CD4-positive, alpha-beta T cell treated with Interferon gamma for 1 hour (primary cell): ENCODE measurements around the gene FOXB1.

ENCODE experiments used
- DNase-seq: peaks from one replicate; pipeline ENCODE4 v3.0.0-alpha.2; 2020

Gene FOXB1

DNA sequence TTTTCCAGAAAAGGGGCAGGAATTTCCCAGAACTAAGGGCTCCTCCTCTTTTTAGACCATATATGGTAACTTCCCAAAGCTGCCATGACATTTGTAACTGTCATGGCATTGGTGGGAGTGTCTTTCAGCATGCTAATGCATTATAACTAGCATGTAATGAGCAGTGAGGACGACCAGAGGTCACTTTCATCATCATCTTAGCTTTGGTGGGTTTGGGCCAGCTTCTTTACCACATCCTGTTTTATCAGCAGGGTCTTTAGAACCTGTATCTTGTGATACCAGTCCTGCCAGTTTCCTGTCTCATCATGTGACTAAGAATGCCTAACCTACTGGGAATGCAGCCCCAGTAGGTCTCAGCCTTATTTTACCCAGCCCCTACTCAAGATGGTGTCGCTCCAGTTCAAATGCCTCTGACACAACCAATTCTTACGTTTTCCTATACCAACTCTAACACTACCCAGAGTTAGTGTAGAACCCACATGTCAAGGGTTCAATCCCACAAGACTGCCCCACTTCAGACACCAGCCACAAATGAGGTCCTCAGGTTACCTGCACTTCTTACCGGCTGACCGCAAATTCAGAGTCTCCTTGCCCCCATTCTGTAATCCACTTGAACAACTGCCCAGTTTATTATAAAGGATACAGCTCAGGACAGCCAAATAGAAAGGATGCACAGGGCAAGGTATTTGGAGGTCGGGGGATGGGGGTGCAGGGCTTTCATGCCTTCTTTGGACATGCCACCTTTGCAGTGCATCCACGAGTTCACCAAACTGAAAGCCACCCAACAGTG, 17.7 kb downstream of the FOXB1 start:
- DNase-seq, result no peak

DNA sequence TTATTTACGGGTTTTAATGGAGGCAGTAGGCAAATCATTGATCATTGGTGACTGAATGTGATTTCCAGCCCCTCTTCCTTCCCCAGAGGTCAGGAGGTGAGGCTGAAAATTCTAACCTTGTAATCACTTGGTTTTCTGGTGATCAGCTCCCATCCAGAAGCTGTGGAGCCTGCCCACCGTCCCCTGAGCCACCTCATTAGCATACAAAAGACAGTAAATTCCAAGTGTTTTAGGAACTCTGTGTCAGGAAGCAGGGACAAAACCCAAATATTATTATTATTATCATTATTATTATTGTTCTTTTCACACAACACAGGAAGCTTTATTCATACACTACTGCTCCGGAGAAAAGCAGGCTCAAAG, 18.2 kb downstream of the FOXB1 start:
- DNase-seq, result no peak

DNA sequence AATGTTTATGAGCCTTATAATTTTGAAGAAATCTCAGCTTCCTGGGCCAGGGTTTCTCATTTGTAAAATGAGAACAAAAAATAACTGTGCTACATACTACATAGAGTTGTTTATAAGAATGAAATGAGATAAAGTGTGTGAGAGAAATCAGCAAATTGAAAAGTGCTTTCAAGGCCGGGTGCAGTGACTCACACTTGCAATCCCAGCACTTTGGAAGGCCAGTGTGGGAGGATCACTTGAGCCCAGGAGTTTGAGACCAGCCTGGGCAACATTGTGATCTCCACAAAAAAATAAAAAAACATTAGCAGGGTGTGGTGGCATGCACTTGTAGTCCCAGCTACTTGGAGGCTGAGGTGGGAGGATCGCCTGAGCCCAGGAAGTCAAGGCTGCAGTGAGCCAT, 22.4 kb downstream of the FOXB1 start:
- no peak for DNase-seq

DNA sequence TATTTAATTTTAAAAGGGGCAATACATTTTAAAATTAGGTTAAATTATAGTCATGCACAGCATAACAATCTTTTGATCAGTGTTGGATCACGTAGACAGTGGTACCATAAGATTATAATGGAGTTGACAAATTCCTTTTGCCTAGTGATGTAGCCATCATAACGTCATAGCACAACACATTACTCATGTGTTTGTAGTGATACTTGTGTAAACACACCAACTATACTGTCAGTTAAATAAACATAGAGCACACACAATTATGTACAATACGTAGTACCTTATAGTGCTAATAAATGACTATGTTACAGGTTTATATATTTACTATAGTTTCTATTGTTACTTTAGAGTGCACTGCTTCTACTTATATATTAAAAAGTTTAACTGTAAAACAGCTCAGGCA, 31.2 kb downstream of the FOXB1 start:
- DNase-seq, result no peak

DNA sequence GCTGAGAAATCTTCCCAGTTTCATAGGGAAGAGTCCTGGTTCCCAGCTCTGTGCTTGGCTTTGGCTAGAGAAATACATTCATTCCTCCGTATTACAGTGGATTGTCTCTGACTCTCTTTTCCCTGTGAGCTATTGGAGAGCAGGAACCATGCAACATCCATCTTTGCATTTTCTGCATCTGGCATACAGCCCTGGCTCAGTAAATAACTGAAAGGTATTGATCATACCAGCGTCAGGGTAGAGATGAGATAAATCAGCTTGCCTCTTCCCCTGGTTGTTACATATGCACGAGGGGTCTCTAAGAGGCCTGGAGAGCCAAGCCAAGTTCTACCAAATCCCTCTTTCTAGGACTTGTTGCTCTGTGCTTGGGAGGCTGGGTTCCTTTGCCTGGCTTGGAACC, 35.2 kb downstream of the FOXB1 start:
- no peak for DNase-seq

DNA sequence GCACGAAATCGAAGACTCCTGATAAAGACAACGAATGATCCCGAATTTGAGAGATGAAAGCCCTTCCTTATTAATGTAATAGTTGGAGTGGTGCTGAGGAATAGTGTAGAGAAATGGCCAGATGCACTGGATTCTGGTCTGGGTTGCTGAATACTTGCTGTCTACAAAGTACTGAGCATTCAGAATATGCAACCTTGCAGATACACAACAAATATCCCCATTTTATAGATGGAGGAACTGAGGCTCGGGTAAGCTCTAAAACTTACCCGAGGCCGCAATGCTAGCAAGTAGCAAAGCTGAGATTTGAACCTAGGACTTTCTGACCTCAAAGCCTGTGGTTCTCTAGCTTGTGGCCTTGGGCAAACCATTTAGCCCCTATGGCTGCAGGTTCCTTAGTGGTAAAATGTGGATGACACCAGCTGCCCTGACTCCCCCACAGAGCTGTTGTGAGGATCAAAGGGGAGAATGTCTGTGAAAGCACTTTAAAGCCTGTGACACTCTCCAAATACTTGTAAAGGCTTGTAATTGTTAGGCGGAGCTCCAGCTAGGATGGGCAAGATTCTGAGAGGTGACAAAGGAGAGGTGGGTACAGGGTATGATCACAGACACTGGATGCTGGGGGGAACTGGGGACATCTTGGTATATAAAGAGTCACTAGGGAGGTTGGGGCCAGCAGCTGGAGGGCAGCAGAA, 39.8 kb downstream of the FOXB1 start:
- DNase-seq, result no peak

DNA sequence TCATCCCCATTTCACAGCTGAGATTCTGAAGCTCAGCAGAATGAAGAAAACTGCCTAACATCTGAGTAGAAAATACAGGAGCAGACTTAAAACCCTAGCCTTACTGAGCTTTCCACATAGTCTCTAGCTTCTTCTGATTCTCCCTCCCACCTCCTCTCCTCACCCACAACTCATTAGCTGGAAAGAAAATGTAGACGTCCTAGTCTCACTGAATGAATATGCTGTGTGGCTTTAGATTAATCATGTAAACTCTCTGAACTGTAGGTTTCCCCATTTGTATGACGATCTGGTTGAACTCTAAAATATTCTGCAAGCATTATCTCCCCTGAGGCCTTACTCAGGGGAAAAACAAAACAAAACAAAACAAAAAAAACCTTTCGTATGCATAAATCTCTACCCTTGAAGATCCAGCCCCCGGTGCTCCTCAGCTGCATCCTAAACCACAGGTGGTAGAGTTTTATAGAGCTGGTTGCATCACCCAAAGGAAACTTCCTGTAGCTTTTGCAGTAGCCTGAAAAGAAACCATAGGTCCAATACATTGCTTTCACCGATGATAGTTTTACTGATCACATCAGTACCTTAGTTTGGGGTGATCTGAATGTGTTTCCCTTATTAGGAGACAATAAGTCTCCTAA, 40.6 kb downstream of the FOXB1 start:
- no peak for DNase-seq

DNA sequence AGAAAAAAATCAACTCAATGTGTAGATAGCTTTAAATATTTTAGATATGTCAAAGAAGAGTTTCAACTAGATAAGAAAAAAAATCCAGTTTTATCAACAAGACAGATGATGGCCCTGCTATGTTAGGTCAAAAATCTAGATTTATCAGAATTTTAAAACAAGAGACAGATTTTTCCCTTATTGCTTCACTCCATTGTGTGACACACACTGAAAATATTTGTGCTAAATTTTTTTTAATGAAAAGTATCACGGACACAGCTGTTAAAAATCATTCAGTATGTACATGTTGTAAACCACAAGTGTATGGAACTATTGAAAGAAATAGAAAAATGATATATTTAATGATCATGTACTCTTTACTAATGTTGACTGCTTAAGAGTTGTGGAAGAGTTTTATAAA, 43.6 kb downstream of the FOXB1 start:
- DNase-seq, result no peak

DNA sequence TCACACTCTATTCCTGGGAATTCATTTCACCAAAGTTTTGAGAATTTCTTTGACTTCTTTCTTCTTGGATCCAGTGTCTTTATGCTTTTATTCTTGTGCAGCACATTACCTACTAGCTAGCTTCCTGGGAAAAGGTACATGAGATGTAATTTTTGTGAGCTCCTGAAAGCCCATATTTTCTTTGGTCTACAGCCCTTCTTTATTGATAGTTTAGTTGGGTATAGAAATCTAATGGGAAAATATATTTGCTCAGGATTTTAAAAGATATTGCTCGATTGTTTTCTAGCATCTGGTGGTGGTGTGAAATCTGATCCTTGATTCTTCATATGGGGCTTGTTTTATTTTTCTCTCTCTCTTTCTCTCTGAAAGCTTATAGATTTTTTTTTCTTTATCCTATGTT, 45.8 kb downstream of the FOXB1 start:
- DNase-seq, result no peak

DNA sequence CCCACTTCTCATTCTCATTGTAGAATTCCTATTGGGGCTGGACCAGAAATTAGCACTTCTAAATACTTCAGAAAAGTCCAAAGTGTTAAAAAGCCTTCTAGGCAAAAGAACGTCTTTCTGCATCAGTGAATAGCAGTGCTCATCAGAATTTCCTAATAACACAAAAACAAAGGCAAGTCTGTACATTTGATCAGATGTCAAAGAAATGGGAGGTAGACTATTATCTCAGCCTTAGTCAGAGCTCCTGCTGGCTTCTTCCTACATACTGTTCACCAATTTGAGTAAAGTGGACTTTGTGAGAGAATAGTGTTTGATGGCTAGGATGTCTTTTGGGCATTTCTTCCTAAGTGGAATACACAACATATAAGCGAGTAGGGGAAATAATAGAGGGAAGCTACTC, 48.7 kb downstream of the FOXB1 start:
- DNase-seq, result no peak

DNA sequence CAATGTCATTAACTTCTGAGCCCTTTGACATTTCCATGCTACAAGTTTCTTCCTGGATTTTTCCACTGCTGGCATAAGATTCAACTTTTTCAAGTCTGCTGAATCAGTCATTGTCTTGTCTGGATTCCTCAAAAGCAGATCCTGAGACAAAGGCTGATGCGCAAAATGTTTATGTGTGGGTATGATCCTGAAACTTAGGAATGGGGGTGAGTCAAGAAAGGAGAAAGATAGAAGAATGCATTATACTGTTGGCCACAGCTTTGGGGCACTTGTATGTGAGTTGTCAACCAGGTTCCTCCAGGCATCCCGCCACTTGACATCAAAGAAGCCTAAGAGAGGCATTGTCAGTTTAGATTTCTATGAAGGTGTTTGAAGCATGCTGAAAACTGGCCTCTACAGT, 50.4 kb downstream of the FOXB1 start:
- DNase-seq, result no peak
